ENCODE measurements around the gene FBXL14. TPM values are rescaled to one million over a fixed set of nuclear protein-coding genes. Genes with fewer than 3 reads are reported as not detected.
A peak's percentile ranks its signal among the peaks of the same experiment; 100 is the strongest.

FBXL14 gene
- total and polyA plus RNA-seq, 9 of the 15 experiments (the other 6 are each of a cell fraction or from before 2014, with no cell fraction given), result 0.13 to 9.8 (median 3.3) TPM

DNA sequence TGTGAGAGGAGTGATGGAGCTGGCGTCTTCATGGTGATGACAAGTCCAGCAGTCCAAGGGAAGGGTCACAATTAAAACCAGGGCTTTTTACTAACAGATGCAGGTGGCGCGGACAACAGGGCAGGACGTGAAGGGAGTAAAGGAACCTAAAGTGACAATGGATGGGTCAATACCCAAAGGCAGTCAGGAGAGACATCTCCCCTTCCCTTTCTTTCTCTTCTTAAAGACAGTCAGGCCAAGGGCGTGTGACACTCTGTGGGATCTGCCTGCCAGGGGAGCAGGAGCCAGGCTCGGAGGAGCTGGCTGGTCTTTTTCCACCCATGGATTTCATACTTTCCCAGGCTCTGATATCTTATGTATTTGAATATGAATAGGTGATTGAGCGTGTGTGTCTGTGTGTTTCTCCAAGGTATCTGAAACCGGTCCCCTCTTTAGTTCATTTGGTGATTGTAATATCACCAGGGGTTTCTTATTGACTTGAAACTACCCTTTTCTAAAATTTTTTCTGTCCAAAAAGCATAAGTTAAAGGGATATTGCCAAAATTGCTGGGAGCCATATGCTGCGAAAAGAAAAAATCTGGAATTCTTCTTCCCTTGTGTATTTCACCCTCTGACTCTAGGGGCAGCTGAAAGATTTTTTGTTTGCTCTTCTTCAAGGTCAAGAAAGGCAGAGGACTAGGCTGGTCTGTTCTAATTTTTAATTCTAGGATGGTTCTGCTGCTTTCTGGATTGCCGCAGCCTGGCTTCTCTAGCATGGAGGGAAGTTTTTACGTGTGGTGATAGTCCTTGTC is 61.8 kb downstream of the FBXL14 start:
- intact Hi-C loops (cut with micrococcal nuclease) (loop anchor here (5.0 kb wide), 1 partner anchor 45 kb away; no protein-coding TSS in a partner anchor), in situ Hi-C loops (cut with MboI) (no loop called here)
- Histone ChIP-seq H3K9me3 (replicated peaks; ENCODE audit: control insufficient read depth, insufficient read depth, low read depth, low read length) (no peaks in the 10 kb centered on the region), H3K9ac (ENCODE audit: insufficient read depth in 1 of 2, low read depth in 2 of 2, low read length in 2 of 2) (peak overlapping the region in 1 of 2 experiments; percentile 14; a peak in 2 of 4 replicates), H3K4me2 (ENCODE audit: insufficient read depth, low read length) (peak overlapping the region; percentile 55; the same call in 1 of the 2 replicates), H3K27me3 (ENCODE audit: control insufficient read depth in 2 of 2, insufficient read depth in 2 of 2, low read length in 2 of 2) (no peaks in the 10 kb centered on the region), H3K4me3 (no peak overlapping the region), H3K4me1 (replicated peaks in 1 of 2; ENCODE audit: control insufficient read depth in 2 of 2, insufficient read depth in 2 of 2, low read length in 2 of 2) (peaks cover 11 to 34% of the 10 kb centered on the region in 2 experiments), H3K9me1 (ENCODE audit: control insufficient read depth, insufficient read depth, low read length) (no peaks in the 10 kb centered on the region), H3K79me2 (ENCODE audit: control insufficient read depth, insufficient read depth, low read length) (peaks cover 15% of the 10 kb centered on the region; the same call in 2 of the 3 replicates), H3K27ac (ENCODE audit: extremely low read depth, low read depth, low read length) (no peak overlapping the region), H3K36me3 (ENCODE audit: control insufficient read depth, insufficient read depth, low read length) (no peaks in the 10 kb centered on the region), H4K20me1 (replicated peaks; ENCODE audit: control insufficient read depth, insufficient read depth, low read length) (no peaks in the 10 kb centered on the region), H2AFZ (ENCODE audit: low read depth, low read length) (no peak overlapping the region)
- FAIRE-seq (peak; percentile 37), DNase-seq (ENCODE audit: extremely low read depth in 1 of 4, low spot score in 3 of 4) (no peak), ATAC-seq (no peak)
- 70% methylated on average over 10 of the region's 11 CpGs for WGBS (ENCODE audit: insufficient coverage, low coverage, missing lambda C conversion rate)
- ChIA-PET CTCF (ENCODE audit: low intra/inter-chr PET ratio) (no interaction called here), POLR2A (interaction anchor here (0.6 to 1.0 kb wide), 4 partner anchors 29 to 41 kb away, joined by 3 read pairs; no protein-coding TSS in a partner anchor)
- TF ChIP-seq, protein P1, sequence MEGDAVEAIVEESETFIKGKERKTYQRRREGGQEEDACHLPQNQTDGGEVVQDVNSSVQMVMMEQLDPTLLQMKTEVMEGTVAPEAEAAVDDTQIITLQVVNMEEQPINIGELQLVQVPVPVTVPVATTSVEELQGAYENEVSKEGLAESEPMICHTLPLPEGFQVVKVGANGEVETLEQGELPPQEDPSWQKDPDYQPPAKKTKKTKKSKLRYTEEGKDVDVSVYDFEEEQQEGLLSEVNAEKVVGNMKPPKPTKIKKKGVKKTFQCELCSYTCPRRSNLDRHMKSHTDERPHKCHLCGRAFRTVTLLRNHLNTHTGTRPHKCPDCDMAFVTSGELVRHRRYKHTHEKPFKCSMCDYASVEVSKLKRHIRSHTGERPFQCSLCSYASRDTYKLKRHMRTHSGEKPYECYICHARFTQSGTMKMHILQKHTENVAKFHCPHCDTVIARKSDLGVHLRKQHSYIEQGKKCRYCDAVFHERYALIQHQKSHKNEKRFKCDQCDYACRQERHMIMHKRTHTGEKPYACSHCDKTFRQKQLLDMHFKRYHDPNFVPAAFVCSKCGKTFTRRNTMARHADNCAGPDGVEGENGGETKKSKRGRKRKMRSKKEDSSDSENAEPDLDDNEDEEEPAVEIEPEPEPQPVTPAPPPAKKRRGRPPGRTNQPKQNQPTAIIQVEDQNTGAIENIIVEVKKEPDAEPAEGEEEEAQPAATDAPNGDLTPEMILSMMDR (IDR thresholded peaks at IDR 0.05 in 2 of 3, conservative IDR thresholded peaks at IDR 0.05 in 1 of 3; ENCODE audit: insufficient read depth in 2 of 3, low read depth in 1 of 3, low read length in 3 of 3), result peak in 1 of 3 experiments; percentile 3; a peak in 1 of 6 replicates
- TF ChIP-seq ETV5 (CRISPR knock-in tag; IDR thresholded peaks at IDR 0.05; ENCODE audit: low read depth) (no peak), ESRRA (IDR thresholded peaks at IDR 0.05; ENCODE audit: borderline replicate concordance, low read depth) (peak; percentile 51; the same call in 1 of the 2 replicates)
- BruUV-seq (replicated peaks), result TSS peak; percentile 38
